Lower leg skin (tissue), 3 donors: ENCODE results near the gene SNN.

Experiments
- POLR2A ChIP-seq, 2 donors: fragments of 450-650 bp; IDR thresholded peaks; one replicate each; pipeline ENCODE4 v1.6.1; 2016 to 2017; ENCODE audit warnings: antibody characterized with exemption in 2 of 2, mild to moderate bottlenecking in 1 of 2, moderate library complexity in 1 of 2
- TF ChIP-seq, protein P1 (sequence below), 3 donors: fragments of 450-650 bp; IDR thresholded peaks; one replicate each; pipeline ENCODE4 v1.5.1; 2016; ENCODE audit warnings: antibody characterized with exemption in 3 of 3, mild to moderate bottlenecking in 3 of 3, moderate library complexity in 2 of 3

DNA sequence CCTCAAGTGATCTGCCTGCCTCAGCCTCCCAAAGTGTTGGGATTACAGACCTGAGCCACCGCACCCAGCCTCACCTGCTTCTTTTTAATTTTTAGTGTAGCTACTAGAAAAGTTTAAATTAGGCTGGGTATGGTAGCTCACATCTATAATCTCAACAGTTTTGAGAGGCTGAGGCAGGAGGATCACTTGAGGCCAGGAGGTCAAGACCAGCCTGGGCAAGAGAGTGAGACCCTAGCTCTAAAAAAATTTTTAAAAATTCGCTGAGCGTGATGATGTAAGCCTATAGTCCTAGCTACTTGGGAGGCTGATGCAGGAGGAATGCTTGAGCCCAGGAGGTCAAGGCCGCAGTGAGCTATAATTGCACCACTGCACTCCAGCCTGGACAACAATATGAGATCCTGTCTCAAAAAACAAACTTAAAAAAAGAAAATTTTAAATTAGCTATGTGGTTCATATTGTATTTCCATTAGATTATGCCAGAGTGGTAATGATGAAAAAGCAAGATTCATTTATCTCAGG, 39.5 kb downstream of the SNN start:
- TF ChIP-seq, protein P1, sequence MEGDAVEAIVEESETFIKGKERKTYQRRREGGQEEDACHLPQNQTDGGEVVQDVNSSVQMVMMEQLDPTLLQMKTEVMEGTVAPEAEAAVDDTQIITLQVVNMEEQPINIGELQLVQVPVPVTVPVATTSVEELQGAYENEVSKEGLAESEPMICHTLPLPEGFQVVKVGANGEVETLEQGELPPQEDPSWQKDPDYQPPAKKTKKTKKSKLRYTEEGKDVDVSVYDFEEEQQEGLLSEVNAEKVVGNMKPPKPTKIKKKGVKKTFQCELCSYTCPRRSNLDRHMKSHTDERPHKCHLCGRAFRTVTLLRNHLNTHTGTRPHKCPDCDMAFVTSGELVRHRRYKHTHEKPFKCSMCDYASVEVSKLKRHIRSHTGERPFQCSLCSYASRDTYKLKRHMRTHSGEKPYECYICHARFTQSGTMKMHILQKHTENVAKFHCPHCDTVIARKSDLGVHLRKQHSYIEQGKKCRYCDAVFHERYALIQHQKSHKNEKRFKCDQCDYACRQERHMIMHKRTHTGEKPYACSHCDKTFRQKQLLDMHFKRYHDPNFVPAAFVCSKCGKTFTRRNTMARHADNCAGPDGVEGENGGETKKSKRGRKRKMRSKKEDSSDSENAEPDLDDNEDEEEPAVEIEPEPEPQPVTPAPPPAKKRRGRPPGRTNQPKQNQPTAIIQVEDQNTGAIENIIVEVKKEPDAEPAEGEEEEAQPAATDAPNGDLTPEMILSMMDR (IDR thresholded peaks at IDR 0.05), result no peak
- no peak for TF ChIP-seq POLR2A (IDR thresholded peaks at IDR 0.05)
